CD8-positive, alpha-beta memory T cell (primary cell): ENCODE results near the gene PPP4R1. TPM values are rescaled to one million over a fixed set of nuclear protein-coding genes. Genes with fewer than 3 reads are reported as not detected.
A peak's percentile ranks its signal among the peaks of the same experiment; 100 is the strongest.
"Not testable (repeated sequence)": the region's sequence is repeated elsewhere in the genome, so short reads cannot be mapped to it uniquely, and the experiment has no call there.

ENCODE experiments used
- CTCF ChIA-PET: fragments of 350-600 bp; sonication (Branson Sonifier 250); formaldehyde crosslinking; loops from one replicate; lab custom pipeline; 2021; ENCODE audit warnings: antibody characterized with exemption; lab: Charles Lee
- POLR2A ChIA-PET: fragments of 350-600 bp; sonication (Branson Sonifier 250); formaldehyde crosslinking; loops from one replicate; lab custom pipeline; 2021; ENCODE audit warnings: antibody characterized with exemption; lab: Charles Lee
- DNase-seq, 5 donors: peaks; one replicate each; pipeline versions ENCODE4 v3.0.0 to v3.0.0-alpha.2; 2020 to 2022; ENCODE audit warnings: mixed read lengths in 1 of 5
- H3K27ac ChIP-seq: one replicate; pipeline ENCODE4 v1.7.0; 2013; ENCODE audit warnings: low read depth, mild to moderate bottlenecking, low read length, moderate library complexity
- H3K27me3 ChIP-seq: 2 replicates; pipeline ENCODE4 v1.7.0; 2013; ENCODE audit warnings: low read length, mild to moderate bottlenecking; ENCODE audit not compliant: insufficient read depth, poor library complexity, severe bottlenecking
- H3K36me3 ChIP-seq: 2 replicates; pipeline ENCODE4 v1.7.0; 2013; ENCODE audit warnings: mild to moderate bottlenecking, low read length, moderate library complexity; ENCODE audit not compliant: insufficient read depth
- H3K4me1 ChIP-seq: 2 replicates; pipeline ENCODE4 v1.7.0; 2013; ENCODE audit warnings: mild to moderate bottlenecking, low read length, moderate library complexity; ENCODE audit not compliant: insufficient read depth
- H3K4me3 ChIP-seq: 2 replicates; pipeline ENCODE4 v1.7.0; 2013; ENCODE audit warnings: mild to moderate bottlenecking, low read length
- H3K9me3 ChIP-seq: 2 replicates; pipeline ENCODE4 v1.7.0; 2013; ENCODE audit warnings: mild to moderate bottlenecking, low read length
- H3K27ac Mint-ChIP-seq, 8 donors: one replicate each; pipeline ENCODE4 v1.8.0; 2020 to 2021; ENCODE audit warnings: mixed read lengths in 8 of 8, mild to moderate bottlenecking in 6 of 8, inconsistent platforms in 3 of 8, moderate library complexity in 3 of 8
- H3K27me3 Mint-ChIP-seq, 2 donors: one replicate each; pipeline ENCODE4 v1.8.0; 2020 to 2021; ENCODE audit warnings: mixed read lengths in 2 of 2, mild to moderate bottlenecking in 1 of 2, moderate library complexity in 1 of 2
- H3K36me3 Mint-ChIP-seq, 3 donors: one replicate each; pipeline ENCODE4 v1.8.0; 2020 to 2021; ENCODE audit warnings: mixed read lengths in 3 of 3, inconsistent platforms in 1 of 3, mild to moderate bottlenecking in 1 of 3
- H3K4me1 Mint-ChIP-seq, 3 donors: one replicate each; pipeline ENCODE4 v1.8.0; 2020 to 2021; ENCODE audit warnings: mixed read lengths in 3 of 3, inconsistent platforms in 1 of 3, mild to moderate bottlenecking in 1 of 3
- H3K4me3 Mint-ChIP-seq, 7 donors: one replicate each; pipeline ENCODE4 v1.8.0; 2020 to 2021; ENCODE audit warnings: mixed read lengths in 7 of 7, mild to moderate bottlenecking in 6 of 7, moderate library complexity in 4 of 7, inconsistent platforms in 2 of 7
- H3K9me3 Mint-ChIP-seq, 5 donors: one replicate each; pipeline ENCODE4 v1.8.0; 2020 to 2022; ENCODE audit warnings: mixed read lengths in 5 of 5, mild to moderate bottlenecking in 3 of 5, moderate library complexity in 2 of 5, inconsistent platforms in 1 of 5
- polyA plus RNA-seq: library from polyadenylated mRNA; unstranded; fragments of 300-500 nt; fragmentation: Illumina TruSeq; gene quantifications from one replicate; pipeline ENCODE4 v1.2.3, GENCODE V29; 2021
- total RNA-seq, 2 experiments: library from RNA; stranded (reverse); gene quantifications; one replicate each; pipeline ENCODE4 v1.2.3, GENCODE V29; 2021

Gene PPP4R1
- total and polyA plus RNA-seq, 3 experiments from 2014 or later: 17.2 to 59.9 (median 58.4) TPM

- peak overlapping the region; percentile 43 to 98 (median 94) for H3K27ac Mint-ChIP-seq
- no peaks in the 10 kb centered on the region for H3K9me3 Mint-ChIP-seq
- Histone ChIP-seq H3K9me3 (no peaks in the 10 kb centered on the region), H3K4me1 (peaks cover 15% of the 10 kb centered on the region), H3K27ac (no peak overlapping the region), H3K4me3 (no peak overlapping the region), H3K27me3 (no peaks in the 10 kb centered on the region), H3K36me3 (peaks cover 3% of the 10 kb centered on the region)
- H3K36me3 Mint-ChIP-seq: peaks cover 0 to 20% (median 6%) of the 10 kb centered on the region in 3 donors
- peaks cover 50 to 65% (median 56%) of the 10 kb centered on the region in 3 donors for H3K4me1 Mint-ChIP-seq
- POLR2A ChIA-PET: no interaction called here
- H3K27me3 Mint-ChIP-seq: no peaks in the 10 kb centered on the region
- peak overlapping the region; percentile 89 to 99 (median 95) for H3K4me3 Mint-ChIP-seq
- CTCF ChIA-PET: interaction anchor here (0.6 to 1.6 kb wide), 4 partner anchors 8 to 61 kb away, joined by 4 to 5 read pairs (median 4); no protein-coding TSS in a partner anchor
- peak in 4 of 5 donors; percentile 6 to 54 (median 42) for DNase-seq
Measured at GRCh38 chr18:9612215-9612830, 2.0 kb downstream of the PPP4R1 start.

- no peaks in the 10 kb centered on the region for H3K27me3 ChIP-seq
- Mint-ChIP-seq H3K36me3 (peaks cover 0 to 18% (median 6%) of the 10 kb centered on the region in 3 donors), H3K27me3 (no peaks in the 10 kb centered on the region), H3K27ac (peak overlapping the region in 3 of 8 donors; percentile 13 to 61 (median 56)), H3K4me1 (peaks cover 55 to 71% (median 56%) of the 10 kb centered on the region in 3 donors), H3K4me3 (no peak overlapping the region), H3K9me3 (no peaks in the 10 kb centered on the region)
- ChIA-PET CTCF (no interaction called here), POLR2A (no interaction called here)
- peak overlapping the region; percentile 18 for H3K27ac ChIP-seq
- no peak for DNase-seq
- H3K4me1 ChIP-seq: peaks cover 10% of the 10 kb centered on the region
- H3K9me3 ChIP-seq: no peaks in the 10 kb centered on the region
- peaks cover 3% of the 10 kb centered on the region for H3K36me3 ChIP-seq
- no peak overlapping the region for H3K4me3 ChIP-seq
Measured at GRCh38 chr18:9609190-9609589, 5.2 kb downstream of the PPP4R1 start.

- no peak for DNase-seq
- peak overlapping the region in 2 of 7 donors; percentile 13 to 14 for H3K4me3 Mint-ChIP-seq
- Histone ChIP-seq H3K4me1 (peaks cover 10% of the 10 kb centered on the region), H3K27ac (peak overlapping the region; percentile 18), H3K36me3 (peaks cover 3% of the 10 kb centered on the region), H3K9me3 (no peaks in the 10 kb centered on the region), H3K4me3 (no peak overlapping the region), H3K27me3 (no peaks in the 10 kb centered on the region)
- peak overlapping the region in 3 of 8 donors; percentile 35 to 61 (median 56) for H3K27ac Mint-ChIP-seq
- peaks cover 57 to 73% (median 57%) of the 10 kb centered on the region in 3 donors for H3K4me1 Mint-ChIP-seq
- peaks cover 0 to 18% (median 6%) of the 10 kb centered on the region in 3 donors for H3K36me3 Mint-ChIP-seq
- no peaks in the 10 kb centered on the region for H3K9me3 Mint-ChIP-seq
- H3K27me3 Mint-ChIP-seq: no peaks in the 10 kb centered on the region
- ChIA-PET POLR2A (no interaction called here), CTCF (no interaction called here)
Measured at GRCh38 chr18:9608728-9609127, 5.6 kb downstream of the PPP4R1 start.

DNA sequence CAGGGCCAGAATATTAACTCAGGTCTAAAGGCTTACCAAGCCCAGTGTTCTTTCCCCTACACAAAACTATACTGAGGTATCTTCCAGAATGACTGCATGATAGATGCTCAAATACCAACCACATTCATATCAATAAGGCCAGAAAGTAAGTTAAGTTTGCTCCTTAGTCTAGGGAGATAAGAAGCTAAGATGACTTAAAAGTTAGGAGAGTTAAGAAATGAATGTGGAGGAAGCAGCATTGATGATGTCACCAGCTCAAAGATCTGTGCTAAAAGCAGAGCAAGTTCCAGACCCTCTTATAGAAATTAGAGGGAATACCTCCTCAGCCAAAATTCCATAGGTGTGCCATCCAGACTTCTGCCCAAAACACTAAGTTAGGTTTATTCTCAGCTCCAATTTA lies 6.1 kb downstream of the PPP4R1 start:
- no peaks in the 10 kb centered on the region for H3K9me3 Mint-ChIP-seq
- Histone ChIP-seq H3K27ac (peak overlapping the region; percentile 18), H3K36me3 (peaks cover 3% of the 10 kb centered on the region), H3K9me3 (no peaks in the 10 kb centered on the region), H3K27me3 (no peaks in the 10 kb centered on the region), H3K4me3 (no peak overlapping the region), H3K4me1 (peaks cover 10% of the 10 kb centered on the region)
- H3K4me3 Mint-ChIP-seq: peak overlapping the region in 1 of 7 donors; percentile 7
- peaks cover 53 to 70% (median 54%) of the 10 kb centered on the region in 3 donors for H3K4me1 Mint-ChIP-seq
- peak overlapping the region in 3 of 8 donors; percentile 7 to 27 (median 10) for H3K27ac Mint-ChIP-seq
- H3K36me3 Mint-ChIP-seq: peaks cover 0 to 14% (median 6%) of the 10 kb centered on the region in 3 donors
- ChIA-PET POLR2A (no interaction called here), CTCF (no interaction called here)
- no peak for DNase-seq
- H3K27me3 Mint-ChIP-seq: no peaks in the 10 kb centered on the region

- H3K9me3 Mint-ChIP-seq, H3K27me3 ChIP-seq, DNase-seq: not testable (repeated sequence)
Measured at GRCh38 chr18:9607111-9607510, 7.2 kb downstream of the PPP4R1 start.

DNA sequence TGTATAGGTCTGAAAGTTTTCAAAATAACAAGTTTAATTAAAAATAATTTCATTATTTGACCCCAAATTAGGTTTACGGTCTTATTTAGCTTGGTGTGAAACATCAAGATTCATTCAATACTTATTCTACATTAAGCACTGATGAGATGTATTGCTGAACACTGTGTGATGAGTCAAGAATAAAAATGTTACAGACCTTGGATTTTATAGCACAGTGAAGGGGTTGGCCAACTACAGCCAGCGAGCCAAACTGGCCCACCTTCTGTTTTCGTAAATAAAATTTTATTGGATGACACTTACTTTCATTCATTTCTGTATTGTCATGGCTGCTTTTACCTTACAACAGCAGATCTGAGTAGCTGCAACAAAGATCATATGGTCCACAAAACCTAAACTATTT lies 8.3 kb downstream of the PPP4R1 start:
- Histone ChIP-seq H3K9me3 (no peaks in the 10 kb centered on the region), H3K36me3 (no peaks in the 10 kb centered on the region), H3K4me3 (no peak overlapping the region), H3K27ac (no peak overlapping the region), H3K4me1 (no peaks in the 10 kb centered on the region), H3K27me3 (no peaks in the 10 kb centered on the region)
- ChIA-PET CTCF (no interaction called here), POLR2A (no interaction called here)
- no peak for DNase-seq
- H3K36me3 Mint-ChIP-seq: peaks cover 2 to 13% (median 11%) of the 10 kb centered on the region in 3 donors
- peaks cover 34 to 58% (median 38%) of the 10 kb centered on the region in 3 donors for H3K4me1 Mint-ChIP-seq
- H3K27me3 Mint-ChIP-seq: no peaks in the 10 kb centered on the region
- no peak overlapping the region for H3K4me3 Mint-ChIP-seq
- H3K27ac Mint-ChIP-seq: no peak overlapping the region
- peaks cover 0 to 5% (median 1%) of the 10 kb centered on the region in 5 donors for H3K9me3 Mint-ChIP-seq

More at GRCh38 chr18:9607111-9607510, 7.2 kb downstream of the PPP4R1 start:
- H3K27me3 Mint-ChIP-seq, H3K36me3 ChIP-seq, CTCF ChIA-PET, POLR2A ChIA-PET, H3K4me3 Mint-ChIP-seq, H3K4me3 ChIP-seq, H3K4me1 ChIP-seq, H3K27ac ChIP-seq, H3K9me3 ChIP-seq: not testable (repeated sequence)
- peaks cover 41 to 63% (median 44%) of the 10 kb centered on the region in 3 donors for H3K4me1 Mint-ChIP-seq
- peaks cover 5 to 14% (median 6%) of the 10 kb centered on the region in 3 donors for H3K36me3 Mint-ChIP-seq
- peak overlapping the region in 2 of 8 donors; percentile 26 to 33 for H3K27ac Mint-ChIP-seq

- H3K27me3 ChIP-seq: no peaks in the 10 kb centered on the region
- Mint-ChIP-seq H3K27ac (peak overlapping the region in 4 of 8 donors; percentile 3 to 90 (median 44)), H3K36me3 (peaks cover 4 to 22% (median 14%) of the 10 kb centered on the region in 3 donors), H3K9me3 (peaks cover 5 to 11% (median 9%) of the 10 kb centered on the region in 5 donors), H3K4me1 (peaks cover 27 to 48% (median 33%) of the 10 kb centered on the region in 3 donors), H3K27me3 (no peaks in the 10 kb centered on the region), H3K4me3 (peak overlapping the region in 1 of 7 donors; percentile 59)
- ChIA-PET POLR2A (no interaction called here), CTCF (no interaction called here)
- H3K4me1 ChIP-seq: no peaks in the 10 kb centered on the region
- H3K27ac ChIP-seq: peak overlapping the region; percentile 4
- H3K9me3 ChIP-seq: no peaks in the 10 kb centered on the region
- peaks cover 3% of the 10 kb centered on the region for H3K36me3 ChIP-seq
- no peak for DNase-seq
- H3K4me3 ChIP-seq: no peak overlapping the region
Measured at GRCh38 chr18:9604348-9604747, 10.0 kb downstream of the PPP4R1 start.

GRCh38 chr18:9599328-9599727 lies 15.0 kb downstream of the PPP4R1 start:
- CTCF ChIA-PET: no interaction called here
- Histone ChIP-seq H3K27ac (no peak overlapping the region), H3K4me3 (no peak overlapping the region), H3K27me3 (no peaks in the 10 kb centered on the region), H3K36me3 (peaks cover 3% of the 10 kb centered on the region), H3K9me3 (no peaks in the 10 kb centered on the region), H3K4me1 (no peaks in the 10 kb centered on the region)
- DNase-seq: no peak
- Mint-ChIP-seq H3K27me3 (no peaks in the 10 kb centered on the region), H3K36me3 (peaks cover 7 to 41% (median 30%) of the 10 kb centered on the region in 3 donors), H3K4me3 (no peak overlapping the region), H3K27ac (no peak overlapping the region), H3K9me3 (peaks cover 15 to 27% (median 16%) of the 10 kb centered on the region in 5 donors), H3K4me1 (peaks cover 33 to 48% (median 45%) of the 10 kb centered on the region in 3 donors)
- POLR2A ChIA-PET: no interaction called here
